Ascending aorta (tissue), 2 donors: ENCODE measurements around the gene UBE2G2. TPM values are rescaled to one million over a fixed set of nuclear protein-coding genes. Genes with fewer than 3 reads are reported as not detected.

Experiments
- DNase-seq, 2 donors: peaks; one replicate each; pipeline ENCODE4 v3.0.0-alpha.2; 2019; ENCODE audit warnings: low spot score in 2 of 2
- H3K27ac ChIP-seq, 2 donors: fragments of 200-600 bp; sonication (generic); one replicate each; pipeline ENCODE4 v1.5.1; 2016 to 2017; ENCODE audit warnings: mild to moderate bottlenecking in 1 of 2
- H3K27me3 ChIP-seq: fragments of 200-600 bp; sonication (generic); one replicate; pipeline ENCODE4 v1.5.1; 2017
- H3K36me3 ChIP-seq, 2 donors: fragments of 200-600 bp; sonication (generic); one replicate each; pipeline ENCODE4 v1.5.1; 2016
- H3K4me1 ChIP-seq, 2 donors: fragments of 200-600 bp; sonication (generic); one replicate each; pipeline ENCODE4 v1.5.1; 2016 to 2017; ENCODE audit warnings: mild to moderate bottlenecking in 1 of 2
- H3K4me3 ChIP-seq, 2 donors: fragments of 200-600 bp; sonication (generic); one replicate each; pipeline ENCODE4 v1.5.1; 2016 to 2017; ENCODE audit warnings: mild to moderate bottlenecking in 1 of 2
- H3K9me3 ChIP-seq, 2 donors: fragments of 200-600 bp; sonication (generic); one replicate each; pipeline ENCODE4 v1.5.1; 2016
- intact Hi-C: fragments of 100-400 bp; cut with DNase I; formaldehyde crosslinking; loops from one replicate; pipeline ENCODE4 v1.15.1; 2023
- total RNA-seq: library from RNA; depleted of rRNA; stranded (reverse); fragments of >200 nt; gene quantifications from one replicate; pipeline ENCODE4 v1.1.0, GENCODE V29; 2016
- TF ChIP-seq, protein P1 (sequence below), 3 experiments: fragments of 200-600 bp in 2 of 3; fragments of 450-650 bp in 1 of 3; sonication (generic) in 2 of 3; IDR thresholded peaks; one replicate each; pipeline ENCODE4 v1.5.1; 2016 to 2019; ENCODE audit warnings: antibody characterized with exemption in 3 of 3, mild to moderate bottlenecking in 1 of 3, moderate library complexity in 1 of 3

Gene UBE2G2
- total RNA-seq, 1 donor from 2014 or later = 58.1 TPM

DNA sequence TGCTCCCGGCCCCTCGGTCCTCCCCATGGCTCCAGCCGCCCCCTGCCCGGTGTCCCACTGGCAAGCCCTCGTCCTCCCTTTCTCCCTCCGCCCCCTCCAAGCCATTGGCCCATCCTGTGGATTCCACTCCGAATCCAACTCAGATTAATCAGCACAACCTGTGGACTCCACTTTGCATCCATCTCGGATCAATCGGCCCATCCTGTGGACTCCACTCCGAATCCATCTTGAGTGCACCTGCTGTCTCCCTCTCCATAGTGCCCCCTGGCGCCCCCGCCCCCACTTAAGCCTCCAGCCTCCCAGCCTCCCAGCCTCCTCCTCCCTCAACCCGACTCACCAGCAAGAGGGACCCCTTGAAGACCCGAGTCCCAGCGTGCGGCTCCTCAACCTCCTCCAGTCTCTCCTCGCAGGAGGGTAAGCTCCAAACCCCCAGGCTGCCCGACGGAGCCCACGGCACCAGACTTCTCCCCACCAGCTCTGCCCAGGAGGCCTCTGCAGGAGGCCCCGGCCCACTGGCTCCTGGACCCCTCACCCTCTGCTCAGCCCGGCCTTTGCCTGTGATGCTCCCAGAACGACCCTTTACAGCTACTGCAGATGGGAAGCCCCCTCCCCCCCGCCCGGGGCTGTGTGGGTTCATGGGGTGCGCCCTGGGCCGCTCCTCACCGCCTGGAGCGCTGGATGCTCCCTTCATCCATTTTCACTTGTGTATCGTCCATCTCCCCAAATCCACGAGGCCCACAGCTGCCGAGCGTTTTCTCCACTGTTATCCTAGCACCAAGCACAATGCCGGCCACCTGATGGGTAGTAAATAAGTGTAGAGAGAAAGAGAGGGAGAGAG lies 49.6 kb downstream of the UBE2G2 start:
- TF ChIP-seq, protein P1, sequence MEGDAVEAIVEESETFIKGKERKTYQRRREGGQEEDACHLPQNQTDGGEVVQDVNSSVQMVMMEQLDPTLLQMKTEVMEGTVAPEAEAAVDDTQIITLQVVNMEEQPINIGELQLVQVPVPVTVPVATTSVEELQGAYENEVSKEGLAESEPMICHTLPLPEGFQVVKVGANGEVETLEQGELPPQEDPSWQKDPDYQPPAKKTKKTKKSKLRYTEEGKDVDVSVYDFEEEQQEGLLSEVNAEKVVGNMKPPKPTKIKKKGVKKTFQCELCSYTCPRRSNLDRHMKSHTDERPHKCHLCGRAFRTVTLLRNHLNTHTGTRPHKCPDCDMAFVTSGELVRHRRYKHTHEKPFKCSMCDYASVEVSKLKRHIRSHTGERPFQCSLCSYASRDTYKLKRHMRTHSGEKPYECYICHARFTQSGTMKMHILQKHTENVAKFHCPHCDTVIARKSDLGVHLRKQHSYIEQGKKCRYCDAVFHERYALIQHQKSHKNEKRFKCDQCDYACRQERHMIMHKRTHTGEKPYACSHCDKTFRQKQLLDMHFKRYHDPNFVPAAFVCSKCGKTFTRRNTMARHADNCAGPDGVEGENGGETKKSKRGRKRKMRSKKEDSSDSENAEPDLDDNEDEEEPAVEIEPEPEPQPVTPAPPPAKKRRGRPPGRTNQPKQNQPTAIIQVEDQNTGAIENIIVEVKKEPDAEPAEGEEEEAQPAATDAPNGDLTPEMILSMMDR (IDR thresholded peaks at IDR 0.05) = no peak
- no peak overlapping the region for H3K27ac ChIP-seq
- DNase-seq = no peak

DNA sequence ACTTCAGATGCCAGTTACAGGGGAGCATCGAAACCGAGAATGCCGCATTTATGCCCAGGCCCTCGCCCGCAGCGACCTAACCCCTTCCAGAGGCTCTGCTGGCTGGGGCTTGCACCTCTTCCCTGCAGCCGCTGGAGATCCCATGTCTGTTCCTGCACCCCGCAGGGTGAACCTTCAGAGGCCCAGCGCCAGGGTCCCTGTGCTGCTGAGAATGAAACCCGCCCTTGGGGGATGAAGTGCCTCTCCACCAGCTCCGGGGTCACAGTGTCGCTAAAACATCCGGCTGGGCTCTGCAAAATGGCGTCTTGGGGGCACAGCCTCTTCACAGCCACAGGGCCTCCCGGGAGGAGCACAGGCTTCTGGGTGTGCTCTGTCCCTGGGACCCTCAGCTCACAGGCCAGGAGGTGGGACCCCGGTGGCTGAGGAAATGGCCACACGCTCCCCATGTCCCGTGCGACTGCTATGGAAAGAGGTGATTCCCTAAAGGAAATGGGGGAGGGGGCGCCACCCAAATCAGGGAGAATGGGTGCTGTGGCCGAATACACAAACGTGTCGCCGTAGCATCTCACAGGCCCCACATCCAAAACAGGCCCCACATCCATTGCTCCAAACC lies 50.3 kb downstream of the UBE2G2 start:
- H3K27ac ChIP-seq = no peak overlapping the region
- H3K27me3 ChIP-seq = no peaks in the 10 kb centered on the region
- no peak for DNase-seq
- H3K4me1 ChIP-seq = no peaks in the 10 kb centered on the region
- TF ChIP-seq, protein P1 (IDR thresholded peaks at IDR 0.05) = no peak
- H3K4me3 ChIP-seq = no peak overlapping the region
- intact Hi-C loops = no loop called here
- H3K36me3 ChIP-seq = no peaks in the 10 kb centered on the region
- H3K9me3 ChIP-seq = peaks cover 0 to 5% of the 10 kb centered on the region in 2 donors

More for the DNA sequence above, 49.6 kb downstream of the UBE2G2 start:
- Histone ChIP-seq H3K36me3 (no peaks in the 10 kb centered on the region), H3K27me3 (no peaks in the 10 kb centered on the region), H3K9me3 (peaks cover 0 to 5% of the 10 kb centered on the region in 2 donors), H3K4me3 (no peak overlapping the region), H3K4me1 (no peaks in the 10 kb centered on the region)
- intact Hi-C loops = no loop called here

DNA sequence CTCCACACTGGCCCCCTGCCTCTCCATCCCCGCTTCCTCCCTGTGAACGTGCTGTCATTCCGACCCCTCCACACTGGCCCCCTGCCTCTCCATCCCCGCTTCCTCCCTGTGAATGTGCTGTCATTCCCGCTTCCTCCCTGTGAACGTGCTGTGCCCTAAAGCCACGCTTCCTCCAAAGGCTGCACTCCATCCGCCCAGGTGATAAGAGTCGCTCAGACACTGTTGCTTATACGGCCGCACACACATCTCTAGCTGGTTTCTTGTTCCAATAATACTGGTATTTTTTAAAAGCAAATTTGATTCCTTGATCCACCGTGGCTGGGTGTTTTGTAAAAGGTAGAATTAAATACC lies 51.0 kb downstream of the UBE2G2 start:
- Histone ChIP-seq H3K36me3 (no peaks in the 10 kb centered on the region), H3K4me3 (no peak overlapping the region), H3K9me3 (peaks cover 0 to 5% of the 10 kb centered on the region in 2 donors), H3K4me1 (no peaks in the 10 kb centered on the region), H3K27me3 (no peaks in the 10 kb centered on the region), H3K27ac (no peak overlapping the region)
- intact Hi-C loops = no loop called here
- no peak for DNase-seq
- TF ChIP-seq, protein P1 (IDR thresholded peaks at IDR 0.05) = no peak

DNA sequence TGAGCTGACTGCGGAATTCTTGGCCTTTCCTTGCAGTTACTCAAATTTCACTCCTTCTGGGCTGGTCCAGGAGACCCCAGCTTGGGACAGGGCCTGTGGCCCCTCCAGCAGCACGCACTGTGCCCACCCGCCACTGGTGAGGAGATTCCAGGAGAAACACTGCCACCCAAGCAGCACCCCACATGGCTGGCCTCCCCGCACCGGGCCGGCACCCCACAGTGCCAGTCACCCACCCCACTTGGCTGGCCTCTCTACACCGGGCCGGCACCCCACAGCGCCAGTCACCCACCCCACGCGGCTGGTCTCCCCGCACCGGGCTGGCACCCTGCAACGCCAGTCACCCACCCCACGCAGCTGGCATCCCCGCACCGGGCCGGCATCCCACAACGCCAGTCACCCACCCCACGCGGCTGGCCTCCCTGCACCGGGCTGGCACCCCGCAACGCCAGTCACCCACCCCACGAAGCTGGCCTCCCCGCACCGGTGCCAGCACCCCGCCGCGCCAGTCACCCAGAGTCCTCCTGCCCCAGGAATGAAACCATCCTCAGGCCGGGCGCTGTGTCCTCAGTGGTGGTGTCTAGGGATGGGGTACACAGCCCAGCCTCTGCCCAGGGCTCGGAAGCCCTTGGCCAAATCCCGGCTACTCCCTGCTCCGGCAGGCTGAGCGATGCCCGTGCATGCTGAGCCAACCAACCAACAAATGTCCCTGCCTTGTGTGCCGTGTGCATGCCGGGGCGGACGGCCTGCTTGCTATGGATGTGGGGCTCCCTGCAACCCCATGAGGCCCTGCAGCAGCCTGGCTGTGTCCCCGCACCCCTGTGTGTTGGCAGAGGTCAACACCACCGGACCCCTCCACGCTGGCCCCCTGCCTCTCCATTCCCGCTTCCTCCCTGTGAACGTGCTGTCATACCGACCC lies 51.6 kb downstream of the UBE2G2 start:
- Histone ChIP-seq H3K27ac (no peak overlapping the region), H3K4me3 (no peak overlapping the region), H3K27me3 (no peaks in the 10 kb centered on the region), H3K4me1 (no peaks in the 10 kb centered on the region), H3K9me3 (peaks cover 0 to 5% of the 10 kb centered on the region in 2 donors), H3K36me3 (no peaks in the 10 kb centered on the region)
- intact Hi-C loops = no loop called here
- TF ChIP-seq, protein P1 (IDR thresholded peaks at IDR 0.05) = no peak
- no peak for DNase-seq

DNA sequence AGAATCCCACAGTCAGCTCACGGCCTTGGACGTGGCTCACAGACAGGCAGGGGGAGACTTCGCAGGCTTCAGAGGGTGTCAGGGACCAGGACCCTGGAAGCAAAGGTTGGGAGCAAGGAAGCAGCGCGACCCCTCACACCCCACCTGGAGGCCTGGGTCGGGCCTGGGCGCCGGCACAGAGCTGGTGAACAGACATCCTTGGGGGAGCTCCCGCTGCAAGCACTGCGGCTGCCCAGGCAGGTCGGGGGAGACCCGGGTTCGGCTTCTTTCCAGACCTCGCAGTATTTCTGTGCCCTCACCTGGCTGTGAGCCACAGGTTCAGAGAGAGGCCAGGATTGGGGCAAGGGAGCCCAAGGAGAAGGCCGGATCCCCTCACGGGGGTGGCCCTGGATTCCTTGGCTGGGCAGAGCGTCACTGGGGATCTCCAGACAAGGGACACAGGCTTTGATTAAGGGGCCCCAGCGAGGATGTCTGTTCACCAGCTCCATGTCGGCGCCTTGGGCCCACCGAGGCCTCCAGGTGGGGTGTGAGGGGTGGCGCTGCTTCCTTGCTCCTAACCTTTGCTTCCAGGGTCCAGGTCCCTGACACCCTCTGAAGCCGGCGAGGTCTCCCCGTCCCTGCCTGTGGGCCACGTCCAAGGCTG lies 52.4 kb downstream of the UBE2G2 start:
- DNase-seq = no peak
- H3K4me1 ChIP-seq = no peaks in the 10 kb centered on the region
- TF ChIP-seq, protein P1 (IDR thresholded peaks at IDR 0.05) = no peak
- H3K4me3 ChIP-seq = no peak overlapping the region
- no peaks in the 10 kb centered on the region for H3K27me3 ChIP-seq
- H3K27ac ChIP-seq = no peak overlapping the region
- intact Hi-C loops = no loop called here
- H3K9me3 ChIP-seq = no peaks in the 10 kb centered on the region
- no peaks in the 10 kb centered on the region for H3K36me3 ChIP-seq
